Right lobe of liver (tissue), 4 donors: Measurements from ENCODE around the gene FAM234B.

Source experiments
- CTCF ChIP-seq, 4 donors: fragments of 200-600 bp in 3 of 4; fragments of 450-650 bp in 1 of 4; IDR thresholded peaks; one replicate each; pipeline versions ENCODE4 v1.5.1 to v1.8.0; 2016 to 2022; ENCODE audit warnings: antibody characterized with exemption in 4 of 4, mild to moderate bottlenecking in 2 of 4
- POLR2A ChIP-seq: fragments of 450-650 bp; IDR thresholded peaks from one replicate; pipeline ENCODE4 v1.6.1; 2017; ENCODE audit warnings: antibody characterized with exemption, mild to moderate bottlenecking
- donor health status: DM: no; HTN: no; CAD: no.
- donor health status: DM: no; HTN: no; CAD: no.
- donor health status: DM: no; HTN: yes; CAD: no.

DNA sequence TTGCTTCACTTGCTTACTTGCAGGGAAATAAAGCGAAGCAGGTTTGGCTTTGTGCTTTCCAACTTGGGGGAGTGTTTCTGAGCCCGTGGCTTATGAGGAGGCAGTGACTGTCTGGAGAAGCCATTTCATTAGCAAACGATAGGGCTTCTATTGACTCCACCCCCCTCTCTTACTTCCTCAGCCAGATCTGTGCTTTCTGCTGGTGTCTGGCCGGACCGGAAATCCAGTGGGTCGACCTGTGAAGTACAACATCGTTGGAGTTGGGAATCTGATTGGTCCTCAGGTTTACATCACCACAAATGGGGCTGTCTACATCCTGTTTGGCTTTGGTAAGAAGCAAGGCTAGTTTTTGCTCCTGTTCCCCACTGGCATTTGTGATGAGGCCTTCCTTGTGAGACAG lies 22.3 kb downstream of the FAM234B start:
- no peak for TF ChIP-seq CTCF (IDR thresholded peaks at IDR 0.05)
- TF ChIP-seq POLR2A, result no peak
